Mucosa of gallbladder (tissue), 1 donor: ENCODE data around the gene NID2. TPM values are rescaled to one million over a fixed set of nuclear protein-coding genes. Genes with fewer than 3 reads are reported as not detected.

Source experiments
- DNase-seq: peaks from one replicate; pipeline ENCODE4 v3.0.0-alpha.2; 2020; ENCODE audit warnings: low spot score
- total RNA-seq: library from RNA; stranded (reverse); gene quantifications from one replicate; pipeline ENCODE4 v1.2.1, GENCODE V29; 2021
- donor health status: DM: no; HTN: no; CAD: no.

Gene NID2, protein sequence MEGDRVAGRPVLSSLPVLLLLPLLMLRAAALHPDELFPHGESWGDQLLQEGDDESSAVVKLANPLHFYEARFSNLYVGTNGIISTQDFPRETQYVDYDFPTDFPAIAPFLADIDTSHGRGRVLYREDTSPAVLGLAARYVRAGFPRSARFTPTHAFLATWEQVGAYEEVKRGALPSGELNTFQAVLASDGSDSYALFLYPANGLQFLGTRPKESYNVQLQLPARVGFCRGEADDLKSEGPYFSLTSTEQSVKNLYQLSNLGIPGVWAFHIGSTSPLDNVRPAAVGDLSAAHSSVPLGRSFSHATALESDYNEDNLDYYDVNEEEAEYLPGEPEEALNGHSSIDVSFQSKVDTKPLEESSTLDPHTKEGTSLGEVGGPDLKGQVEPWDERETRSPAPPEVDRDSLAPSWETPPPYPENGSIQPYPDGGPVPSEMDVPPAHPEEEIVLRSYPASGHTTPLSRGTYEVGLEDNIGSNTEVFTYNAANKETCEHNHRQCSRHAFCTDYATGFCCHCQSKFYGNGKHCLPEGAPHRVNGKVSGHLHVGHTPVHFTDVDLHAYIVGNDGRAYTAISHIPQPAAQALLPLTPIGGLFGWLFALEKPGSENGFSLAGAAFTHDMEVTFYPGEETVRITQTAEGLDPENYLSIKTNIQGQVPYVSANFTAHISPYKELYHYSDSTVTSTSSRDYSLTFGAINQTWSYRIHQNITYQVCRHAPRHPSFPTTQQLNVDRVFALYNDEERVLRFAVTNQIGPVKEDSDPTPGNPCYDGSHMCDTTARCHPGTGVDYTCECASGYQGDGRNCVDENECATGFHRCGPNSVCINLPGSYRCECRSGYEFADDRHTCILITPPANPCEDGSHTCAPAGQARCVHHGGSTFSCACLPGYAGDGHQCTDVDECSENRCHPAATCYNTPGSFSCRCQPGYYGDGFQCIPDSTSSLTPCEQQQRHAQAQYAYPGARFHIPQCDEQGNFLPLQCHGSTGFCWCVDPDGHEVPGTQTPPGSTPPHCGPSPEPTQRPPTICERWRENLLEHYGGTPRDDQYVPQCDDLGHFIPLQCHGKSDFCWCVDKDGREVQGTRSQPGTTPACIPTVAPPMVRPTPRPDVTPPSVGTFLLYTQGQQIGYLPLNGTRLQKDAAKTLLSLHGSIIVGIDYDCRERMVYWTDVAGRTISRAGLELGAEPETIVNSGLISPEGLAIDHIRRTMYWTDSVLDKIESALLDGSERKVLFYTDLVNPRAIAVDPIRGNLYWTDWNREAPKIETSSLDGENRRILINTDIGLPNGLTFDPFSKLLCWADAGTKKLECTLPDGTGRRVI (N-terminal part only)
- 14.6 TPM for total RNA-seq

DNA sequence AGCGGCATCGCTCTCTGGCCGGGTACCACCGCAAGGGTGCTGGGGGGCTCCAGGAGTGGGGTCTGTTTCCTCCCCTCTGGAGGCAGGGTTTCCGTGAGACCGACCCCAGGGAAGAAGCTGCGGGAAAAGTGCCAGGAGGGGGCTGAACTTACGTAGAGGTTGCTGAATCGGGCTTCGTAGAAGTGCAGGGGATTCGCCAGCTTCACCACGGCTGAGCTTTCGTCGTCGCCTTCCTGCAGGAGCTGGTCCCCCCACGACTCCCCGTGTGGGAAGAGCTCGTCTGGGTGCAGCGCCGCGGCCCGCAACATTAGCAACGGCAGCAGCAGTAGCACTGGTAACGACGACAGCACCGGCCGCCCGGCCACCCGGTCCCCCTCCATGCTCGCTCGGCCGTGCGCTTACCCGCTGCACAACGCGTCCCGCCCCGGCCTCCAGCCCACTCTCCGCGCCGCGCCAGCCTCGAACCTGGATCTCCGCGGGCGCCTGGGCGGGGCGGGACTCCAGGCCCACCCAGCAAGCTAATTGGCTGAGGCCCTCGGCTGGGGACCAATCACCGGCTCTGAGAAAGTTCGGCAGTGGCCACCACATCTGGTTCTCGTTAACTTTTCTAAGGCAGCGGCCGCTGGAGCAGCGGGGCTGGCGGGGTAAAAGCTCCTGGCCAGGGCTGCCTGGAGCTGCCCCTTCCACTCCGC, at the start of gene NID2:
Gene NID2 (minus strand): TSS at position 445 of the 692 bp plus-strand sequence. CDS start 65 bp downstream, at position 380.
- DNase-seq, result peak; percentile 75

DNA sequence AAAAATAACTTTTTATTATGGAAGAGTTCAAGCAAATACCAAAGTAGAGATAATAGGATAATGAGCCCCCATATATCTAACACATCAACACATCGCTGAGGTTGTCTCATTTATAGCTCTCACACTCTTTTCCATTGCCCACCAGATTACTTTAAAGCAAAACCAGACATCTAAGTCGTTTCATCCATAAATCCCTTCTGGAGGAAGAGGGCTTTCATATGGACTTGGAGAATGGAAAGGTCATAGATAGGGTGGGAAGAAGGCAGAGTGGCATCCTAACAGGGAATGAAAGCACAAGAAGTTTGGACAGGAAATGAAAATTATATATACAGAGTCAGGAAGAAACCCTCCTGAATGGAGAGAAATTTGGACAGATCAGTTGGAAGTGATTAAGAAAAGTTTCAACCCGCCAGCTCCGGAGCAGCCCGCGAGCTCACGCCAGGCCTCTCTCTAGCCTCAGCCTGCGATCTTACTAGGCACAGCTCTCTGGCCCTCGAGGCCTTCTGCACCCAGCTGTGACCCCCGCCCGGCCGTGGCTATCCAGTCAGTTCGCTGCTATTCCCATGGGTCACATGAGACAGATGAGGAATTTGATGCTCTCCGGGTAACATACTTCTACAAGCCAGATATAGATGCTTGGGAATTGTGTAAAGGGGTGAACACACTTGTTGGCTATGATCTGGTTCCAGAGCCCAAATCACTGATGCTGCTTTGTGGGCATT, 48.4 kb upstream of the NID2 start:
- DNase-seq, result no peak

DNA sequence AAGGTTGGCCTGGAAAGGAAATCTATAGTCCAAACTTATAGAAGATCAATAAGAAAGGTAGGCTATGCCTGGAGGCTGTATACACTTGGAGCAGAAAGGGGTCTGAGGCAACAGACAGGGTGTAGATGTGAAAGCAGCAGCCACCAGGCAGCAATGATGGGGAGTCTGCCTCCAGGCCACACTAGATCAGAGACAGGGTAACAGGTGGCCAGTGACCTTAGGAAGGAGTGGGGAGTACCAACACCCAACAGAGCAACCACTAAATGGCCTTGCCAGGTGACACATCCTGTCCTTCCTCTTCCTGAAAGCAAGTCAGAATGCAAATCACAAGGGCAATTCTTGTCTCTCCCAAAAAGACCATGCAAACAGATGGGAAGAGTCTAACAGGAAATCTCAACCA, 46.4 kb upstream of the NID2 start:
- no peak for DNase-seq

DNA sequence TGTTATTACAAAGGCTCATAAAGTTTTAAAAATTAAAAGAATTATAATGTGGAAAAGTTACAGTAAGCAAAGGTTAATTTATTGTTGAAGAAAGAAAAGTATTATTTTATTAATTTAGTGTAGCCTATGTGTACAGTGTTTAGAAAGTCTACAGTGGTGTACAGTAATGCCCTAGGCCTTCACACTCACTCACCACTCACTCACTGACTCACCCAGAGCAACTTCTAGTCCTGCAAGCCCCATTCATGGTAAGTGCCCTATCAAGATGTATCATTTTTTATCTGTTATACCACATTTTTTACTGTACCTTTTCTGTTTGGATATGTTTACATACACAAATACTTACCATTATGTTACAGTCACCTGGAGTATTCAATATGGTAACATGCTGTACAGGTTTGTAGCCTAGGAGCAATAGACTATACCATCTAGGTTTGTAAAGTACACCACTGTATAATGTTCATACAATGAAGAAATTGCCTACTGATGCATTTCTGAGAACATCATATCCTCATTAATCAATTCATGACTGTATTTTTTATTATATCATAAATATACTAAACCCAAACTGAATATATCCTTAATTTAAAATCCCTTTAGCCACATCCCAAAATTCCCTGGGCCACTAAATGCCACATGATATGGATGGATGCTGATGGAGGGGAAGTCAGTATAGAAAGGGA, 43.6 kb upstream of the NID2 start:
- DNase-seq, result no peak

DNA sequence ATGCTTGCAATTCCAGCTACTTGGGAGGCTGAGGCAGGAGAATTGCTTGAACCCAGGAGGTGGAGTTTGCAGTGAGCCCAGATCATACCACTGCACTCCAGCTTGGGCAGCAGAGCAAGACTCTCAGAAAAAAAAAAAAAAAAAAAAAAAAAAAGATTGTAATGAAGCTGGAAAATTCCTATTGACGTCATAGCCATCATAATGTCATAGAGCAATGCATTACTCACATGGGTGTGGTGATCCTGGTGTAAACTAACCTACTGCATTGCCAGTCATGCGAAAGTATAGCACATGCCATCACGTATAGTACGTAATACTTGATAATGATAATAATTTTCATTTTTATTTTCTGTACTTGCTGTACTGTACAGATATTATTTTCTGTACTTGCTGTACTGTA, 42.7 kb upstream of the NID2 start:
- DNase-seq, result no peak

DNA sequence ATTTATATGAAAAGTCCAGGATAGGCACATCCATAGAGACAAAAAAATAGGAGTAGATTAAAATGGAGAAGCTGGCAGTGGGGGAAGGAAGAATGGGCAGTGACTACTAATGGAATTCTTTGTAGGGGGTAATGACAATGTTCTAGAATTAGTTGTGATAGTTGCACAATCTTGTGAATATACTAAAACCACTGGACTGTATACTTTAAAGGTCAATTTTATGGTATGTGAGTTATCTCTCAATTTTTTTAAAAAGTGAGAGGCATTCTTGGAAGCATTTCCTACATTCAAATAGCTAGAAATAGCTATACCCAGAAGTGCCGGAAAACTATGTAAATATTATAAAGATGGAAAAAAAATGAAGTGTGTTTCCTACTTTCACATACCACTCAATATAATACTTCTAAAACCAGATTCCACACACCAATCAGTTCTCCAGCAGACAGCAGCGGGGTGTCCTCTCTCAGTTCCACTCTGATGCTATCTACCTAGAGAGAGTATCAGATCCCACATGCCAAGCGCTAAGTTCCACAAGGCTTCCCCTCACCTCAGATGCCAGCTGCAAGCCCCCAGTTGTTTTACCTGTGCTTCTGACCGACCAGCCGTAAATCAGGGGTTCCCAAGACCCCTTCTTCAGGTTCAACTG, 41.7 kb upstream of the NID2 start:
- DNase-seq, result no peak

DNA sequence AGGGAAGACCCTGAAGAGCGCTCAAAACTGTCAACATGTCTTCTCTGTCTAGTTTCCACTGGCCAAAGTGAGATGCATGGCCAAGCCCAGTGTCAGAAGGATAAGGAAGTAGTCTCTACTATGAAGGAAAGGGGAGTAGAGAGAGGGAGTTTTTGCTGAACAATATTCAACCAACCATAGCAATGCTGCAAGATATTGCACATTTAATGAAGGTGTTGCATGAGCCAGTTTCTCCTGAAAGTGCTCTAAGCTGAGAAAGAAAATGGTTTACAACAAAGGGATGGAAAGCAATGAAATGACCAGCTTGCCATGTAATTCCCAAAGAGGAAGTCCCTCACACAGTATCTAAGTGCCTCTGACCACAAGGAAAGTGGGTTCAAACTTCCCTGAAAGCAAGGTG, 40.0 kb upstream of the NID2 start:
- no peak for DNase-seq

DNA sequence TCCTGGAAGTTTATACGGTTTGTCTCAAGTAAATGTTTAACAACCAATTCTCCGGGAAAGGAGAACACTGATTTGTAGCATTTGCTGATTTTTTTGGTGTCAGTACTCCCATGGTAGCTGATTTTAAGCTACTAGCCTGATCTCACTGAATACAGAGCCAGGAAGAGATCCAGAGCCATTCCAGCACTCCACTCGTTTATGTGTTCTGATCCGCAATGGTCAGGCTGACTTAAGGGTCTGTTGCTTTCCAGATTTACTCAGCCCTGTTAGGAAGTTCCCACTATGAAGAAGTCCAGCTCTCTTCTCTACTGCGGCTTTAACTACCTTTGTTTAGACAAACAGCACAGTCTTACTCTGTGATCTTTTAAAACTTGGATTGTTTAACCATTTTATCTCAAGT, 38.0 kb upstream of the NID2 start:
- peak; percentile 26 for DNase-seq

DNA sequence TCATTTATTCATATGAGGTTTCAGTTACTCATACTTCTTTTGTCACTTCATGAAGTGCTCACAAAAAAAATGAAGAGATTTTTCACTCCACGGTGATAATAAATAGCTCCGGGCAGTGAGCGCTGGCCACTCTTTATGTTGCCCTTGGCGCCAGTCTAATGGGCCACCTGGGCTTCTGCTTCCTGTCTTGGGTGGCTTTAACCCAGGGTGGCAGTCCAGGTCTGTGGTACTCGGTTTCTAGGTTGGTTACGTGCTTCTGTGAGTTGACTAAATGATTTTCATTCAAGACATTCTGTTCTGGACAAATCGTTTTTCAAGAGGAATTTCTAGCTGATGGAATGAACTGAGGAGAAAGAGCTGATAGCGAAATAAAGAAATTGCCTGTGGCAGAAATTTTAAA, 34.6 kb upstream of the NID2 start:
- DNase-seq, result no peak

DNA sequence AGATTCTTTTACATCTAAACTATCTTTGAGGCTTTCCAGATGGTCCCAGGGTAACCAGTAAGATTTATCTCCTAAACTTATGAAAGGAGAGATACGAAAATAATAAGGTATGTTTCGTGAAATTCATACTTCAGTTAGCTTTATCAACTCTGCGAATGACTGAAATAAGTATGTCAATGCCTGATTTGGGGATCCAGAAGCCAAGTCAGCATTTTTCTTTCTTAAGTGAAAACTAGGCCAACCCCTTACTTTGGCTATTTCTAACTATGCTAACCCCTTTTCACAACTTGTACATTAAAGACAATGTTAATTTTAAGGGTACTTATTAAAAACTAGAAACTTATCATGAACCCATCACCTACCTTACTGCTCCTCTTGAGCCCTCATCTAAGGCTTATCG, 26.9 kb upstream of the NID2 start:
- no peak for DNase-seq

DNA sequence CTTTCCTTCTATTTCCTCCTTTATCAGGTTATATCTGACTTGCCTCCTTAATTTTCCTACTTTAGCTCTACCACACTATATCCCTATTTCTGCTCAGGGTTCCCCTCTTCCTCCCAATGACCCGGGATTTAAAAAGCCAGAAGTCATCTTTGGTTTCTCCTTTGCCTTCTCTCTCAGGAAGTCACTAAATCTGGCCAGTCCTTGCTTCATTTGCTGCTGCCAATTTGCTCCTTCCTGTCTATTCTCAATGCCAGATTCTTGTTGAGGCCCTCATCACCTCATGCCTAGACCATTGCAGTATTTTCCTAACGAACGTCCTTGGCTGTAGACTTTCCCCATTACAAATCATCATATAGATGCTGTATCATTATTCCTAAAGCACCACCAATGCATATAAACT, 26.5 kb upstream of the NID2 start:
- DNase-seq, result no peak

DNA sequence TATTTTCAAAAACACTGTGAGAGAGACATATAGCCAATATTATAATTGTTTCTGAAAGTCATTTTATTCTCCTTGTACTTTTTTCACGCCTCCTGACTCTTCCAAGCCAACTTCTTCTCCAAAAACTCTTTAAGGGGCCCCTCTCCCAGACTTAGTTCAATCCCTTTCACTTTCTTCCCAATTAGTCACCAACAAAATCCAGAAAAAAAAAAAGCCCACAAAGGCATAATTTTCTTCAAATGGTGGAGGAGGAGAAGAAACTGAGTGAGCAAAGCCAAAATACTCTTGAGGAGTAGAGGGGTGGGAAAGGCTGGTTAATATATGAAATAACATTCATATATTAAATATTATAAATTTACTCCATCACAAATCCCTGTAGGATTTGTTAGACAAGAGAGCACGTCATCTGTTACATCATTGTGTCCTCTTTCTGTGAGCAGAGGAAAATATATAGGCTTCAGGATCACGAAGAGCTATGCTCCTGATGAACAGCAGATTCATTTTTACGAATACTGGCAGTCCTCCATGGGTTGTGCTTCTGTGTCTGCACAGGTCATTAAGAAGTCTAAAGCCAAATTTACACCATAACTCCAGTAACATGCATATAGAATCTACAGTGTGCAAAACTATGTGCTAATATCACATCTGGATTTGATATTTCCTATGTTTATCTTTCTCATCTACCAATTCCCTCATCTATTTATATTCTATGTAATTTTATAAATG, 25.9 kb upstream of the NID2 start:
- no peak for DNase-seq

DNA sequence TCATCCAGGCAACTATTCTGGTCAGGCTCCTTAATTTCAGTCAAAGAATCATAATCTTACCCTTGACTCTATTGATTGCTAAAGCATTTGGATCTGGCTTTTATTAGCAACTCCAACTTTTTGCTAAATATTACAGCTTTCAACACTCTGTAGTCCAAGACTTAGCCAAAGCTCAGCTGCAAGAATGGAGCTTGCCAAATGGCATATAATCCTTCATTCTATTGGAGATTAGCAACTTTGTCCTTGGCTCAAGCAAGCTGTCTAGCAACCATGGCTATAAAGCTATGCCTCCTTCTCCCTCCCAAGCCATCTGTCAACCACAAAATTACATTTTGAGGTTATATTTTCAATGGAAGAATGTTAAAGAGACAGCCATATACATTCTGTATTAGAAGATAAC, 23.1 kb upstream of the NID2 start:
- DNase-seq, result no peak

DNA sequence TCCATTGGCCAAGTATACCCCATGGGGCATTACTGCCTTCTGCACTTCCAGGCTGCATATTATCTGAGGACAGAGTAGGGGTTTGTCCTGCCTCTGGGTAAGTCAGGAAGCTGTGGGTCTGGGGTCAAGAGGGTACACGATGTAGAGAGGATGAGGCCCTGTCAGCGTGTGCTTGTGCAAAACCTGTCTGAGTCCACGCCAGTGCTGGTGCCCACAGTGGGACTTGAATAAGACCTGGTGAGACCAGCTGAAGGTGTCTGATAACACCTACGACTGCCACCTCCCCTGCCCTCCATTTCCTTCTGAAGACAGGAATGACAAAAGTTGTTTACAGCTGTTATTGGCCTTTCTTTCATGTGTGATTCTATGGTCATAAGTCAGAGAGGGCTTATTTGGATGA, 22.1 kb upstream of the NID2 start:
- no peak for DNase-seq

DNA sequence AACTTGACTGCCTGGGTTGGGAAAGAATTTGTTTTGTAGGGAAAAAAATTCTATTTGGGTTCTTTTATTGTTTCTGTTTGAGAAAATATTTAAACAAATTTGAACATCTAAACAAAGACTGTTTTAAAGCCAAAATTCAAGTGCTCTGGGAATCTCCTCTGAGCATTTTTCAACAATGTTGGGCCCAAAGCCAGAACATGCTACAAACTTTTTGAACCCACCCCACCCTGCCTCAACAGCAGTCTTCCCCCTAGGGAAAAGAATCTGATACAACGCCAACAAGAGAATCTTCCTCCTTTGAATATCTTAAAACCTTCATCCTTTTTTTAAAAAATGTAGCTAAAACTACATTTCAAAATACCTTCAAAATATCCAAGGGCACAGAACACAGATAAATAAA, 20.4 kb upstream of the NID2 start:
- DNase-seq, result no peak

DNA sequence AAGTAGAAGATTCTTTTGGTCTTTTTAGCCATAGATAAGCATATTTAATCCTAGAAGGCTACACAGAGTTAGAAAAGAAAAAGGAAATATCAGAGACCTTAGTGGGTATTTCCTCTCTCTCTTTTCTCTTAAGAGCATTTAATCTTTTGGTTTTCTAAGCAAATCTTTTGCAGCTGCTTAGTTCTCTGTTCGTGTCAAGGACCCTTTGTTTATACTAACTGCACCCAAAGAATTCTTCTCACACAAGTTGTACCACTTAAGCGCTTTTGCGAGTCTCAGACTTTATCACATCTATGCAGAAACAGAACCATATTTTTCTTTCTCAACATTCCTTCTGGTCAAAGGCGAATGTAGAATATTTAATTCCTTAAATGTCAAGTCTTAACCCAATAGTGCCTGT, 17.9 kb upstream of the NID2 start:
- DNase-seq, result no peak

DNA sequence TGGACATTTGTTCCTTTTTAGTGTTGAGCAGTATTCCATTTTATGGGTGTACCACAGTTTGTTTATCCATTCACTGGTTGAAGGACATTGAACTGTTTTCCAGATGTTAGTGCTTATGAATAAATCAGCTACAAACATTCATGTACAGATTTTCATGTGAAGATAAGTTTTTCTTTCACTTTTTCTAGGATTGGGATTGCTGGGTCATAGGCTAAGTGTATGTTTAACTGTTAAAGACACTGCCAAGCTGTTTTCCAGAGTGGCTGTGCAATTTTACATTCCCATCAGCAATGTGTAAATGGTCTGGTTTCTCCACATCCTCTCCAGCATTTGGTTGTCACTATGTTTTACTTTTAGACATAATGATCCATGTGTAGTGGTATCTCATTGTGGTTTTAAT, 14.0 kb upstream of the NID2 start:
- DNase-seq, result no peak

DNA sequence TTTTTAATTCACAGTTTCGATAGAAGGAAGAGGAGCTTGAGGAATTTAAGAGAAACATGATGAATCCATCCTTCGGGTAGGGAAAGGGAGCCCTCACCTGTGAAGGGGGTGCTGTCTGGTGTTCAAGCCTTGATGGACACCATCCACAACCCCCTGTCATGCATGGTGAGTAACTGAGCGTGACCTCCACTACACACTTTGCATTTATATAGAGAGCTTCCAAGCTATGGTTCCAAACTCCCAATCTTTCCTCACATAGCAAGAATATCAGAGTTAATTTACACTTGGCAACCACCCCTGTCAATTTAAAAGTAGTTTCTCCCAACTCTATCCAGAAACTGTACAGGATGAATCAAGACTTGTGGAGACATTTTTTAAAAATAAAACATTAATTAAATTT, 13.1 kb upstream of the NID2 start:
- no peak for DNase-seq
